ENCODE data around the gene FHL2. TPM values are rescaled to one million over a fixed set of nuclear protein-coding genes. Genes with fewer than 3 reads are reported as not detected.

The FHL2 gene
- polyA plus RNA-seq, 1 donor (not counting 4 experiments of a cell fraction or from before 2014, with no cell fraction given) = 132 TPM

DNA sequence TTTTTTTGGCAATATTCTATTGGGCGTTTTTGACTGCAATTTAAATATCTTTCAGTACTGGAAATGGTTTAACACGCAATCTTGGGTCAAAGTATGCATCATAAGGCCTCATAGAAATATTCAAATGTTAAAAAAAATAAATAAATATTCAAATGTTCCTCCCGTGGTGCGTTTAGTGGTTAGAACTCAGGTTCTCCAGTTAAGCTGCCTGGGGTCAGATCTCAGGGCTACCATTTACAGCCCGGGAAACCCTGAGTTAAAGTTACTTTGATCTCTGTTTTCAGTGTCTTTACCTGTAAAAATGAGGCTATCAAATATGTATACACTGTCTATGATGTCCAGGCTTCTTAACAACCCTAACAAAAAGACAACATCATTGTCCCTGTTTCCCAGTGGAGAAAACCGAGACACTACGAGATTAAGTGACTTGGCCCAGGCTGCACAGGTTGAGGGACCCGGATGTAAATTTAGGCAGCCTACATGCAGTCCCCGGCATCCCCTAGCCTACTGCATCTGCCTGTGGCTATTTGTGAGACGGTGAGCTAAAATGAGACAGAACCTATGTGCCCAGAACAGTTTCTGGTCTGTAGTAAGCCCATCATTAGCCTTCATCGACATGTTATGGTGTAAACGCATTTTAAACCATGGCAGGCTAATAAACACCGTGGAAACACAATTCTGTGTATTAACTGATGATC lies 1.7 kb downstream of the FHL2 start:
- Histone ChIP-seq H3K9me1 (ENCODE audit: control insufficient read depth, extremely low read depth, insufficient read depth, low read length) (peaks cover 9% of the 10 kb centered on the region), H3K4me1 (ENCODE audit: control insufficient read depth, extremely low read depth, insufficient read depth, low read length) (peaks cover 27% of the 10 kb centered on the region), H4K20me1 (ENCODE audit: control insufficient read depth, extremely low read depth, insufficient read depth, low read length) (peaks cover 23% of the 10 kb centered on the region), H3K4me3 (ENCODE audit: control insufficient read depth in 2 of 3, extremely low read depth in 1 of 3, insufficient read depth in 2 of 3, low read depth in 1 of 3, low read length in 3 of 3) (peak overlapping the region; percentile 66 to 99 (median 99)), H3K27ac (ENCODE audit: control insufficient read depth, insufficient read depth, low read length) (peak overlapping the region; percentile 97), H3K79me2 (ENCODE audit: control insufficient read depth, insufficient read depth, low read length) (peaks cover 59% of the 10 kb centered on the region), H3K9ac (ENCODE audit: control insufficient read depth, extremely low read depth, insufficient read depth, low read length) (peak overlapping the region; percentile 98), H2AFZ (ENCODE audit: control insufficient read depth, low read length) (no peak overlapping the region), H3K27me3 (ENCODE audit: control insufficient read depth, extremely low read depth, insufficient read depth, low read length) (no peaks in the 10 kb centered on the region), H3K9me3 (ENCODE audit: control insufficient read depth, low read depth, low read length) (no peaks in the 10 kb centered on the region), H3K36me3 (ENCODE audit: control insufficient read depth in 2 of 2, extremely low read depth in 1 of 2, insufficient read depth in 2 of 2, low read length in 2 of 2) (peaks cover 14 to 31% of the 10 kb centered on the region in 2 experiments), H3K4me2 (ENCODE audit: control insufficient read depth, extremely low read depth, insufficient read depth, low read depth, low read length) (peak overlapping the region; percentile 89)
- TF ChIP-seq, protein P1, sequence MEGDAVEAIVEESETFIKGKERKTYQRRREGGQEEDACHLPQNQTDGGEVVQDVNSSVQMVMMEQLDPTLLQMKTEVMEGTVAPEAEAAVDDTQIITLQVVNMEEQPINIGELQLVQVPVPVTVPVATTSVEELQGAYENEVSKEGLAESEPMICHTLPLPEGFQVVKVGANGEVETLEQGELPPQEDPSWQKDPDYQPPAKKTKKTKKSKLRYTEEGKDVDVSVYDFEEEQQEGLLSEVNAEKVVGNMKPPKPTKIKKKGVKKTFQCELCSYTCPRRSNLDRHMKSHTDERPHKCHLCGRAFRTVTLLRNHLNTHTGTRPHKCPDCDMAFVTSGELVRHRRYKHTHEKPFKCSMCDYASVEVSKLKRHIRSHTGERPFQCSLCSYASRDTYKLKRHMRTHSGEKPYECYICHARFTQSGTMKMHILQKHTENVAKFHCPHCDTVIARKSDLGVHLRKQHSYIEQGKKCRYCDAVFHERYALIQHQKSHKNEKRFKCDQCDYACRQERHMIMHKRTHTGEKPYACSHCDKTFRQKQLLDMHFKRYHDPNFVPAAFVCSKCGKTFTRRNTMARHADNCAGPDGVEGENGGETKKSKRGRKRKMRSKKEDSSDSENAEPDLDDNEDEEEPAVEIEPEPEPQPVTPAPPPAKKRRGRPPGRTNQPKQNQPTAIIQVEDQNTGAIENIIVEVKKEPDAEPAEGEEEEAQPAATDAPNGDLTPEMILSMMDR (optimal IDR thresholded peaks at IDR 0.05 in 1 of 3, IDR thresholded peaks at IDR 0.05 in 1 of 3, conservative IDR thresholded peaks at IDR 0.05 in 1 of 3; ENCODE audit: extremely low read depth in 1 of 3, insufficient read depth in 2 of 3, low read length in 3 of 3) = no peak
- TF ChIP-seq EZH2 (IDR thresholded peaks at IDR 0.05; ENCODE audit: low read length) = no peak
- dilution Hi-C loops (cut with MboI; ENCODE audit: extremely low pct_ligation_motif_present, low sequenced_read_pairs) = no loop called here
- FAIRE-seq = peak; percentile 9
- no peak for DNase-seq (ENCODE audit: low read depth, low spot score)

DNA sequence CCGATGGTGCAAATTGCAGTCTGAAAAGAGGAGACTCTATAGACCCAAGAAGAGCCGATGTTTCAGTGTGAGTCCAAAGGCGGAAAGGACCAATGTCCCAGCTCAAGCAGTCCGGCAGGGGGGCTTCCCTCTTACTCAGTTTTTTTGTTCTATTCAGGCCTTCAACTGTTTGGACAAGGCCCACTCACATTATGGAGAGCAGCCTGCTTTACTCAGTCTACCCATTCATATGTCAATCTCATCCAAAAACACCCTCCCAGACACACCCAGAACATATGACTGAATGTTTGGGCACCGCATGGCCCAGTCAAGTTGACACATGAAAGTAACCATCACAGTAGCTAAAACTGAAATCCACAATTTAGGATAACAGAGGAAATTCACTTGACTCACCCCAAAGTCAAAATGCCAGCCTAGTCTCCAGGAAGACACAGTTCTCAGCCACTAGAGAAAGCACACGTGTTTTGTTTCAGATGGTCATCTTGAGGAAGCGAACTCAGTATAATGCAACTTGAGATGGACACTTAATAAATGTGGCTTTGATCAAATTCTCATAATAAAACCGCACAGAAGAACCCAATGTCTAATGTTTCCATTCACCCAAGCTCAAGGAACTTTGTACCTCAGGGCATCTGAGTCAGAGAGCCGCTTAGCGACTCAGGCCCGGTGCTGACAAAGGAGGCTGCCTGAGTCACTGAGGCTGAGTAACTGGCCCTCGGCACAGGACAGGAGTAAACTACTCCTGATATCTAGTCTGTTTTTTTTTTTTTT lies 2.4 kb downstream of the FHL2 start:
- Histone ChIP-seq H3K27ac (ENCODE audit: control insufficient read depth, insufficient read depth, low read length) (peak overlapping the region; percentile 97), H3K9me3 (ENCODE audit: control insufficient read depth, low read depth, low read length) (no peaks in the 10 kb centered on the region), H3K36me3 (ENCODE audit: control insufficient read depth in 2 of 2, extremely low read depth in 1 of 2, insufficient read depth in 2 of 2, low read length in 2 of 2) (peaks cover 16 to 37% of the 10 kb centered on the region in 2 experiments), H4K20me1 (ENCODE audit: control insufficient read depth, extremely low read depth, insufficient read depth, low read length) (peaks cover 30% of the 10 kb centered on the region), H2AFZ (ENCODE audit: control insufficient read depth, low read length) (no peak overlapping the region), H3K9ac (ENCODE audit: control insufficient read depth, extremely low read depth, insufficient read depth, low read length) (peak overlapping the region; percentile 98), H3K27me3 (ENCODE audit: control insufficient read depth, extremely low read depth, insufficient read depth, low read length) (no peaks in the 10 kb centered on the region), H3K4me3 (ENCODE audit: control insufficient read depth in 2 of 3, extremely low read depth in 1 of 3, insufficient read depth in 2 of 3, low read depth in 1 of 3, low read length in 3 of 3) (peak overlapping the region; percentile 18 to 66 (median 57)), H3K79me2 (ENCODE audit: control insufficient read depth, insufficient read depth, low read length) (peaks cover 66% of the 10 kb centered on the region), H3K4me1 (ENCODE audit: control insufficient read depth, extremely low read depth, insufficient read depth, low read length) (peaks cover 34% of the 10 kb centered on the region), H3K4me2 (ENCODE audit: control insufficient read depth, extremely low read depth, insufficient read depth, low read depth, low read length) (peak overlapping the region; percentile 89), H3K9me1 (ENCODE audit: control insufficient read depth, extremely low read depth, insufficient read depth, low read length) (peaks cover 13% of the 10 kb centered on the region)
- TF ChIP-seq EZH2 (IDR thresholded peaks at IDR 0.05; ENCODE audit: low read length) = no peak
- TF ChIP-seq, protein P1 (optimal IDR thresholded peaks at IDR 0.05 in 1 of 3, IDR thresholded peaks at IDR 0.05 in 1 of 3, conservative IDR thresholded peaks at IDR 0.05 in 1 of 3; ENCODE audit: extremely low read depth in 1 of 3, insufficient read depth in 2 of 3, low read length in 3 of 3) = no peak
- FAIRE-seq (peak; percentile 75), DNase-seq (ENCODE audit: low read depth, low spot score) (peak; percentile 96)
- dilution Hi-C loops (cut with MboI; ENCODE audit: extremely low pct_ligation_motif_present, low sequenced_read_pairs) = no loop called here
